OCI-LY1 (cell line): ENCODE data around the gene DNALI1.

Source experiments
- EZH2 ChIP-seq: fragments of 200-600 bp; sonication (generic), shearing (Covaris generic); IDR thresholded peaks from 2 replicates; pipeline ENCODE4 v1.8.0; 2017; ENCODE audit warnings: borderline replicate concordance, mixed run types, mild to moderate bottlenecking, antibody characterized with exemption, low read length, moderate library complexity, mixed read lengths
- TF ChIP-seq, protein P1 (sequence below): fragments of 200-600 bp; sonication (generic), shearing (Covaris generic); IDR thresholded peaks from 2 replicates; pipeline ENCODE4 v1.5.1; 2017; ENCODE audit warnings: mild to moderate bottlenecking, antibody characterized with exemption, low read length, moderate library complexity, mixed read lengths

- TF ChIP-seq, protein P1, sequence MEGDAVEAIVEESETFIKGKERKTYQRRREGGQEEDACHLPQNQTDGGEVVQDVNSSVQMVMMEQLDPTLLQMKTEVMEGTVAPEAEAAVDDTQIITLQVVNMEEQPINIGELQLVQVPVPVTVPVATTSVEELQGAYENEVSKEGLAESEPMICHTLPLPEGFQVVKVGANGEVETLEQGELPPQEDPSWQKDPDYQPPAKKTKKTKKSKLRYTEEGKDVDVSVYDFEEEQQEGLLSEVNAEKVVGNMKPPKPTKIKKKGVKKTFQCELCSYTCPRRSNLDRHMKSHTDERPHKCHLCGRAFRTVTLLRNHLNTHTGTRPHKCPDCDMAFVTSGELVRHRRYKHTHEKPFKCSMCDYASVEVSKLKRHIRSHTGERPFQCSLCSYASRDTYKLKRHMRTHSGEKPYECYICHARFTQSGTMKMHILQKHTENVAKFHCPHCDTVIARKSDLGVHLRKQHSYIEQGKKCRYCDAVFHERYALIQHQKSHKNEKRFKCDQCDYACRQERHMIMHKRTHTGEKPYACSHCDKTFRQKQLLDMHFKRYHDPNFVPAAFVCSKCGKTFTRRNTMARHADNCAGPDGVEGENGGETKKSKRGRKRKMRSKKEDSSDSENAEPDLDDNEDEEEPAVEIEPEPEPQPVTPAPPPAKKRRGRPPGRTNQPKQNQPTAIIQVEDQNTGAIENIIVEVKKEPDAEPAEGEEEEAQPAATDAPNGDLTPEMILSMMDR = peak; percentile 80
- no peak for TF ChIP-seq EZH2
Observed at GRCh38 chr1:37602750-37603694, 46.3 kb downstream of the DNALI1 start.
